GM19351 (cell line): ENCODE data around the gene AP1M2.
"Not testable (repeated sequence)": the region's sequence is repeated elsewhere in the genome, so short reads cannot be mapped to it uniquely, and the experiment has no call there.

Source experiments
- ATAC-seq: cut with Tn5 transposase; IDR thresholded peaks from one replicate; pipeline ENCODE4 v1.9.1; 2021; ENCODE audit warnings: mild to moderate bottlenecking, moderate library complexity; ENCODE audit not compliant: unreplicated experiment

The AP1M2 gene

DNA sequence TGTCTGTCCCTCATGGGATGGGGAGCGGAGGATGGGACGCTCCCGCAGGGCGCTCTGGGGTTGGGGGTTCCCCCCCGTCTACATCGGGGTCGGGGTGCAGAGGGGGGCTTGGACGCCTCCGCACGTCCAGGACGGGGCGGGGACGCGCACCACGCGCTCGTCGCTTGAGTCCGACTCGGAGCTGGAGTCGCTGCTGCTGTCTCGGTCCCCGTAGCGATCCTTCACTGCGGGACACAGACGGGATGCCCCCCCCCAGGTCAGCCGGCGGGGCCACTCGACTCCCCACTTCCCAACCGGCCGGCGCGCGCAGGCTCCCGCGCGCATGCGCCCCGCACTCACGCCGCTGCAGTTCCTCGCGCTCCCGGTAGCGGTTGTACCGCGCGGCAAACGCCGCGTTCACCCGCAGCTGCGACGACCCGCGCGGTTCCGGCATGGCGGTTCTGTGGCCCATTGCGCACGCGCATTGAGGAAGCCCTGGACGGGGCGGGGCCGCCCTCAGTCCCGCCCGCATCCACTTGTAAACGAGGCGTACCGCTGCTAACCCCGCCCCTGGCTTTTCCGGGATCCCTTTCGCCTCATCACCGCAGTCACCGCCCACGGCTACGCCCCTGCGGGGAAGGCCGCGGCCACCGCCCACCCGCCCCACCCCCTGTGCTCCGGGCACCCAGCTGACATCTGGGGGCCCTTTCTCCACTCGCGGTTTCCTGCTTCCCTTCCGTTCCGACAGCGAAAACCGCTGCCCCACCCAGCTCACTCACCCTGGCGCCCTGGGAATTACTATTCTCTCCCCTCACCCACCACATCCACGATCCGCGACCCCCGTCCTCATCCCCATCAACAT, 21.3 kb downstream of the AP1M2 start, which contains the start of gene KRI1:
Gene KRI1, minus strand, starts transcription at position 444 of the 841 bp plus-strand sequence. Its CDS starts 11 bp downstream, at position 433.
- ATAC-seq = peak; percentile 35

DNA sequence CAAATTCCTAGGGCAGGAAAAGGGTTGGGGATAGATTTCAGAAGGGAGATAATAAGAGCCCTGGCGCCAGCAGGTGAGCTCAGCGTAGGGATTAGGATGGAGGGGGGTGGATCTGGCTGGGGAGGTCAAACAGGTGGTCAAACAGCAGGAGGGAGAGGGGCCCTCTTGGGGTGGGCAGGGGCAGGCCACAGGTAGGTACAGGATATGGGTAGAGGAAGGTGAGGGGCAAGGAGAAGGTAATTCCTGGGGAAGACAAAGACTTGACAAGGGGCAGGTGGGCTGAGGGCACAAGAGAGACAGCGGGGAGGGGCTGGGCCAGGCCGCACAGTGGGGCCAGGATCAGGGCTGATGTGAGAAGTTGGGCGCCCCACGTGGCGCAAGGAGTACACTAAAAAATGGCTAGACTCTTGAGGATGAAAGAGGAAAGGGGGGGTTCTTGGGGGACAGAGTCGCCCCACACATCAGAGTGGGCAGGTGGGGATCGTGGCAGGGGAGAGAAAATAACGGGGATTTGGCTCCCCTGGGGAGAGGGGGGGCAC, 22.0 kb downstream of the AP1M2 start:
- ATAC-seq = no peak

DNA sequence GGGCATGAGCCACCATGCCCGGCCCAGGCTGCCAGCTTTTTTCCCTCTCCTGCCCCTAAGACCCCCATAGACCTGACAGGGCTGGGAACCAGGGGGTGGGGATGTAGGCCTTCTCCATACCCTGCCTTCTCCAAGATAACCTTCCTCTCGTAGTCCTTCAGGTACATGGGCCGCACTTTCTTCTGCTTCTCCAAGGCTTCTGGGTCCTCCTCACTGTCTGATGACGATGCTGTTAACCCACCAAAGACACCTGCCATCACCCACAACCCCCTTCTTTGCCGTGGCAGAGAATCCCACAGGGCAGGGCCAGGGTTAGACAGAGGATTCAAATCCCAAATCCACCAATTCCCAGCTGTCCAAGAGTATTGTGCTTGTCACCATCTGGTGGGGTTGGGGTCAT, 24.5 kb downstream of the AP1M2 start:
- ATAC-seq = no peak

DNA sequence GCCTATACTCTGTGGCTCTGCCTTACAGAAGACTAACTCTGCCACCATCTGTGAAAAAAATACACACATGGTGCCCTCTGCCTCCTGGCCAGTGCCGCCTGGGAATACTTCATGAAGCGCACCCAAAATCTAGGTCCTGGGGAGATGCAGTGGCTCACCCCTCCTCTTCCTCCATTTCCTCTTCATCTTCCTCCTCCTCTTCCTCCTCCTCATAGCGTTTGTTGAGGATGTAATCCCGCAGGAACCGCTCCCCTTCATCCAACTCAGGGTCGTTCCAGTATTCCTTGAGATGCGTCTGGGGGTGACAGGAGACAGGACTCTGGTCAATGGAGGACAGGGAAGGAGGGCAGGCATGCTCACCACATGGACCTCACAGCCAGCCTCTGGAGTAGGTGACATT, 27.0 kb downstream of the AP1M2 start:
- ATAC-seq = no peak

DNA sequence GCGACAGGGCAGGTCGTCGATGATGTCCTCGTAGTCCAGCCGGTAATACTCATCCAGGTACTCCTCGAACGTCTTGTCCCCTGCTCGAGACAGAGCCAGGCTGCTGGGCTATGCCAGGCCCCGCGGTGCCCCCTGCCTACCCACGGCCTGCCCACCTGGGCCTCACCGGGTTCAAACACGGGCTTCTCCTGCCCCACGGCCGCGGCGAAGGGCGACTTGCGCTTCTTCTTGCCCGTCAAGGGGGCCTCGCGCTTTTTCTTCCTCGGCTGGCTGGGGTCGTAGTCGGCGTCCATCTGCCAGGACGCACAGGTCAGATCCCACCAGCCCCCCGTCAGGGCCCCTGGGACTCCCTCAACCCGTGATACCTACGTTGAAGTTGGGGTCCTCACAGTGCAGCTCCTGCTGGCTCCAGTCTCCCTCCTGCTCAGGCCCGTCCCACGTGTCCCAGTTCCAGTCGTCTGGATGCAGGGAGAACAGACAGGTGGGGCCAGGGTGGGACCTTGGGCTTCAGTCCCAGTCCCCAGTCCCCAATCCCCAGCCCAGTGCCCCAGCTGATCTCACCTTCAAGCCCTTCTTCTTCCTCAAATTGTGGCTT, 29.4 kb downstream of the AP1M2 start:
- ATAC-seq = no peak

DNA sequence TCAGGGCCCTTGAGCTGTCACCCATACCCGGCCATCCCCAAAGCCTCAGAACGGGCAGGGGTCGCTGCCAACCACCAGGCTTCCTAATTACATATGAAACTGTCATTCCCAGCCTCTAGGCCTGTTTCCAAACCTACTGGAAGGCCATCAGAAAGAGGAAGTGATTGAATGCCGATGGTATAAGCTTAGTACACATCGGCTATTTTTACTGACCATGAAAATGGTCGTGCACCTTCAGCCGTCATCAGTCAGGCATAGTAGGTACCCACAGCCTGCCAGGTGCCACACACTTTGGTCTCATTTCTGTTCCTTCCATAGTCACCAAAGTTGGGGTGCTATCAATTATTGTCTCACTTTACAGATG, 31.5 kb downstream of the AP1M2 start:
- no peak for ATAC-seq

DNA sequence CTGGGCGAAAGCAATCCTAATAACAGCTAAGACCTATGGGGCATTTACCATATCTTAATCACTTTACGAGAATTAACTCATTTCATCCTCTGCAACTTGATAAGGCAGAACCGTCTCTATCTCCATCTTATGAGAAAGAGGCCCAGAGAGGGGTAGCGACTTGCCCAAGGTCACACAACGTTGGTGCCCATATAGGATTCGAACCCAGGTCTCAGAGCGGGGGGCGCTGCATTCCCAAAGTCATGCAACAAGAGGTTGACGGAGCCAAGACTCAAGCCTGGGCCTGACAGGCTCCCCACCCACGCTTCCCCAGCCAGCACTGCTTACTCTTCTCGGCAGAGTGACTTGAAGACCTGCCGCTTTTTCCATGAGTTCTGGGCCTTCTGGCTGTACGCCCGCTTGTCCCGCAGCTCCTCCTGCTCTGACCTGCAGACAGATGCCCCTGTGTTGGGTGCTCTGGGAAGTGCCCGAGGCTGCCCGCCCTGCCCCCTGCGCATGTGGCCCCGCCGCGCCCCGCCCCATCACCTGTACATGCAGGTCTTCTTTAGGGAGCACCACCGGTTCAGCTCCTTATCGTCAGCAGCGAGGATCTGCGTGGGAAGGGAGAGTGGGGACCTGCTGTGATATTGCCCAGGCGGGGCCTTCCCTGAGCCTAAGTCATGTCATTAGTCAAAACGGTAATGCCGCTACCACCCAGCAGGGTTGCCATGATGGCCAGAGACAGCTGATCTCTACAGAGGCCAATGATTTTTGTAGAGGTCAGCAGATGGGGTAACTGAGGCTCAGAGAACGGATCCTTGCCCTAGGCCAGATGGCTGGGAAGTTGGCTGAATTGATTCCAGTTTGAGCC, 32.1 kb downstream of the AP1M2 start:
- ATAC-seq = no peak

DNA sequence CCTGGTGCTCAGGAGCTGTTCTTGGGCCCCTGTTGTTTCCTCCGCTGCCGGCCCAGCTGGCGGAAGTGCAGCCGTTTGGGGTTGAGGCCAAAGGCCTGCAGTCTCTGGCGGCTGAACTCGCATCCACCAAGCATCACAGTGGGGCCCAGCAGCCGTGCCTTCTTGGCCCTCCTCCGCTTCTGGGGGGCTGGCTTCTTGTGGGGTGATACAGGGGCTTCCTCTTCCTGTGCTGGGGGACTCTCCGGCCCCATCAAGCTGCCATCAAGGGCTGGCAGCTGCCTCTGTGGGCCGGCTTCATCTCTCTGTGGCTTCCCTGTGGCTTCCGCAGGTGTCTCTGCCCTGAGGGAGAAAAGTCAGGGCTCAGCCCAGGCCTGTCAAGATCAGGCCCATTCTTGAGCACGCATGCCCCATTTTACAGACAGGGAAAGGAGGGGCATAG, 33.1 kb downstream of the AP1M2 start:
- no peak for ATAC-seq

DNA sequence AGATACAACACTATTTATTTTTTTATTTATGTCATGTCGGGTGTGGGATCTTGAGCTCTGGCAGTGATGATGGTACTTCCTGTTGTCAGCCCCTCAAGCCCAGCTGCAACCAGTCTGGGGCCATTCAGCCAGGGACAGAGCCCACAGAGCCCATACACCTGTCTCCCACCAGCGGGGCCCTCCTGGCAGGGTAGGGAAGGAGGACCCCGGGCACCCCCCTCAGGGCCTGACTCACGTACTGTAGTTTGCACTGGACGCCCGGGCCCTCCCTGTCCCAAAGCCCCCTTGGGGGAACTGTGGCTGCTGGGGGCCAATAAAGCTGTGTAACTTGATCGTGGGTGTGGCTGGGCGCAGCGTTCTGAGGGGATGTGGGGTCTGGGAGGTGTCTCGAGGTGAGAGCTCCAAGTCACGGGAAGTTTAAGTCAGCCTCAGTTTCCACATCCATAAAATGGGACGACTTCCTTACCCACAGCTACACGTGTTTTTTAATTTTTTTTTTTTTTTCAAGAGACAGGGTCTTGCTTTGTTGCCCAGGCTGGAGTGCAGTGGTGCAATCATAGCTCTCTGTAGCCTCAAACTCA, 33.9 kb downstream of the AP1M2 start:
- ATAC-seq = no peak

DNA sequence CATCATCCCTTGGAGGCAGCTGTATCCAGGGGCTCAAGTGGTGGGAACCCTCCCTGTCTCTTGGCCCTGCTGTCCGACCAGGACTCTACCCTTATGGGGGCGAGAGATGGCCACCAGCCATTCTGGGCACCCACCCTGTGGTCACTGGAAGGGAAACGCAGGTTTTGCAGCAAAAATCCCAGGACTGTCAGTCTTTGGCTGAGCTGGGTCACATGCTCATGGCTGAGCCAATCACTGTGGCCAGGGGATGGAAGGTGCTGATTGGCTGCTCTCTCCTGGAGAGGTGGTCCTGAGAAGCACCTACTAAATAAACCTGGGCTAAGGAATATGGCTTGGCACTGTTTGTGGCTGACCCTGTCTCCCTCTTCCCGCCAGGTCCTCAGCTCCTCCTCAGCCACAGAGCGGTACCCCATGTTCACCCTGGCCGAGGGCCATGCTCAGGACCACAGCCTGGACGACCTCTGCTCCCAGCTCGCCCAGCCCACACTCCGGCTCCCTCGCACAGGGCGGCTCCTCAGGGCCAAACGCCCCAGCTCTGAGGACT, 34.5 kb downstream of the AP1M2 start:
- no peak for ATAC-seq

DNA sequence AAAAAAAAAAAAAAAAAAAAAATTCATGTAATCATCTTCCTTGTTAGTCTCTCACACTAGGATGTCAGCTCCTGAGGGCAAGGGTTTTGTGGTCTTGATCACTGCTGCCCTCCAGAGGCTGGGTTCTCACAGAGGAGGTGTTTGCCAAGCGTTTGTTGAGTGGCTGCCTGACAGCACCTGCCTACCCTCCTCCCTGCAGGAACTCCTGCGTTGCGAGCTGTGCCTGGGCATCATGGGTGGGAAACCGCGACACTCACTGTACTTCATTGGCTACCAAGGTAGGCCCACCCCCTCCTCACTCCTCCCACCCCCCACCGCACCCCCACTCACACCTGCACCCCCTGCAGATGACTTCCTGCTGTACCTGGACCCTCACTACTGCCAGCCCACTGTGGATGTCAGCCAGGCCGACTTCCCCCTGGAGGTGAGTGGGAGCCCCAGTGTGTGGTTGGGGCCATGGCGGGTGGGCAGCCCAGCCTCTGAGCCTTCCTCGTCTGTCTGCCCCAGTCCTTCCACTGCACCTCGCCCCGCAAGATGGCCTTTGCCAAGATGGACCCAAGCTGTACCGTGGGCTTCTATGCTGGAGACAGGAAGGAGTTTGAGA, 35.3 kb downstream of the AP1M2 start:
- ATAC-seq = no peak

DNA sequence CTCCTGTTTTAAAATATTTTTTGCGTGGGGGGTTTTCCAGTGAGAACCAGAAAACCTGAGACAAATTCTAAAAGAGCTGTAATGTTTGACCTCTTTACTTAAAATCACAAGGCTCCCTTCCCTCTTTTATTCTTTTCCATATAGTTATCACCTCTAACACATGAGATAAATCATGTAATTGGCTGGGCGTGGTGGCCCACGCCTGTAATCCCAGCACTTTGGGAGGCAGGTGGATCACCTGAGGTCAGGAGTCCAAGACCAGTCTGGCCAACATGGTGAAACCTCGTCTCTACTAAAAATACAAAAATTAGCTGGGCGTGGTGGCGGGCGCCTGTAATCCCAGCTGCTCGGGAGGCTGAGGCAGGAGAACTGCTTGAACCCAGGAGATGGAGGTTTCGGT, 36.1 kb downstream of the AP1M2 start:
- not testable (repeated sequence) for ATAC-seq

DNA sequence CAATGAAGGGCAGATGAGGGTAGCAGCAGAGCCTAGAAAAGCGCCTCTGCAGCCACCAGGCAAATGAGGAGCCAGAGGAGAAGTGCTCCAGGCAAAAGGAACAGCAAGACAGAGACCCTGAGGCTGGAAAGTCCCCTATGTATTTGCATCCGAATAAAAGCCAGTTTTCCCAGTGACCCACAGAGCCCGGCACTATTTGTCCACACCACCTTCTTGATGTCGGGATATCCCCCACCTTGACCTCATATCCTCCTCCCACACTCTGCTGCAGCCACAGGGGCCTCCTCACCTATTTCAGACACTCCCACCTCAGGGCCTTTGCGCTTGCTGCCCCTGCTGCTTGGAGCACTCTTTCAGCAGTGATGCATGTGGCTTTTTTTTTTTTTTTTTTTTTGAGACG, 36.8 kb downstream of the AP1M2 start:
- no peak for ATAC-seq

DNA sequence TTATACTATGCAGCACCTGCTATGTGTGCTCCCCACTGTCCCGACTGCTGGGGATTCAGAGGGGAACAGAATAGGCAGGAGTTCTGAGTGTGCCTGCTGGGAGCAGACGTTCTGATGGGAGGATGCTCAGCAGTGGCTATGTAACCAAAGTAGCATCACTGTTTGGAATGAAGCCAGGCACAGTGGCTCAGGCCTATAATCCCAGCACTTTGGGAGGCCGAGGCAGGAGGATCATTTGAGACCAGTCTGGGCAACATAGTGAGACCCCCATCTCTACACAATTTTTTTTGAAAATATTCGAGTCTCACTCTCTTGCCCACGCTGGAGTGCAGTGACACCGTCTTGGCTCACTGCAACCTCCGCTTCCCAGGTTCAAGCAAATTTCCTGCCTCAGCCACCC, 37.4 kb downstream of the AP1M2 start:
- ATAC-seq = no peak

DNA sequence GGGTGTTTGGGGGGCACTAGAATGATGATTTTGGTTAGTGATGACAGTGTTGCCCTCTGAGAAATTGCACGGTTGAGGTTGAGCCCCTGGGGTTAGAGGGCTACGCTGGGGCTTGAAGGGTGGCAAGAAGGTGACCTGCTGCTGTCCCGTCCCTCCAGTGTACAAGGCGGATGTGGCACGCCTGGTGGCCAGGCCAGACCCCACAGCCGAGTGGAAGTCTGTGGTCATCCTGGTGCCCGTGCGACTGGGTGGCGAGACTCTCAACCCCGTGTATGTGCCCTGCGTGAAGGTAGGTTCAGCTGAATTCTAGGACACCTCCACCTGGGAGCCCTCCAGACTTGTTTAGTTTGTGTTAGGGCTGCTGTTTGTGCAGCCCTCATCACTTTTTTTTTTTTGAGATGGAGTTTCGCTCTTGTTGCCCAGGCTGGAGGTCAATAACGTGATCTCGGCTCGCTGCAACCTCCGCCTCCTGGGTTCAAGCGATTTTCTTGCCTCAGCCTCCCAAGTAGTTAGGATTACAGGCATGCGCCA, 38.3 kb downstream of the AP1M2 start:
- ATAC-seq = no peak

DNA sequence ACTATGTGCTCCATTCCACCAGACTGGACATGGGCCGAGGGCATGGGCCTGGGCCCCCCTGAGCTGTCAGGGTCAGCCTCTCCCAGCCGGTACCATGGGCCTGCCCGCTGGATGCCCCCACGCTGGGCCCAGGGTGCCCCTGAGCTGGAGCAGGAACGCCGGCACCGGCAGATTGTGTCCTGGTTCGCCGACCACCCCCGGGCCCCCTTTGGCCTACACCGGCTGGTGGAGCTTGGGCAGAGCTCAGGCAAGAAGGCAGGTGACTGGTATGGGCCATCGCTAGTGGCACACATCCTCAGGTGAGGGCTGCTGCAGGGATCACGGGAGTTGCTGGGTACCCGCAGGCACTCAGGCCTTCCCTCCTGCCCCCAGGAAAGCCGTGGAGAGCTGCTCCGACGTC, 40.3 kb downstream of the AP1M2 start:
- no peak for ATAC-seq

DNA sequence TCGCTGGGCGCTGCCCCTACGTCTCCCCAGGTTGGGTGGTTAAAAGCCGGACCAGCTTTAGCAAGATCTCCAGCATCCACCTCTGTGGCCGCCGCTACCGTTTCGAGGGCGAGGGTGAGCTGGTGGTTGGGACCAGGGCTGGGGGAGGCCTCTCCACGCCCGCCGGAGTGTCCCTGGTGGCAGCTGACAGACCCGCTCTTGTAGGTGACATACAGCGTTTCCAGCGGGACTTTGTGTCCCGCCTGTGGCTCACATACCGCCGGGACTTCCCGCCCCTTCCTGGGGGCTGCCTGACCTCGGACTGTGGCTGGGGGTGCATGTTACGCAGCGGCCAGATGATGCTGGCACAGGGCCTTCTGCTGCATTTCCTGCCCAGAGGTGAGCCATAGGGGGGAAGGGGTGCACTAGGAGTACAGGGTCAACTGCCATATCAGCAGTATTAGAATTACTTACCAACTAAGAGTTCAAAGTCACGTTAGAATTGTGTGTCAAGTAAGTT, 42.3 kb downstream of the AP1M2 start:
- no peak for ATAC-seq

DNA sequence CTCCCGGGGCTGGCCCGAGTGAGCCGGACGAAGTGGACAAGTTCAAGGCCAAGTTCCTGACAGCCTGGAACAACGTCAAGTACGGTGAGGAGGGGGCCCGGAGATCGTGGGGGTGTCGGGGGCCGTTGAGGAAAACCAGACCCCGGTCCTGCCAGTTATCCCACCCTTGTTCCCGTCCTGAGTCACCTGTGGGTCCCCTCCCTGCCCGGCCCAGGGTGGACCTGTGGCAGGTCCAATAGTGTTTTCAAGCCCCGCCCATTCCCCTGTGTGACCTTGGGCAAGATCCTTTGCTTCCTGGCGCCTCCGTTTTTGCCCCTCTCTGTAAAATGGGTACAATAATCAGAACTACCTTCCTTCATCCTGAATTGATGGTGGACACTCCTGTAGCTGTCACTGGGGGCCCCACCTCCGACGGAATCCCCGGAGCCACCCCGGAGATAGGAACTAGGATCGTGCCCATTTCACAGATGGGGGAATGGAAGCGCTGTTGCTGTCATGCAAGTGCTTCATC, 42.8 kb downstream of the AP1M2 start:
- ATAC-seq = no peak

DNA sequence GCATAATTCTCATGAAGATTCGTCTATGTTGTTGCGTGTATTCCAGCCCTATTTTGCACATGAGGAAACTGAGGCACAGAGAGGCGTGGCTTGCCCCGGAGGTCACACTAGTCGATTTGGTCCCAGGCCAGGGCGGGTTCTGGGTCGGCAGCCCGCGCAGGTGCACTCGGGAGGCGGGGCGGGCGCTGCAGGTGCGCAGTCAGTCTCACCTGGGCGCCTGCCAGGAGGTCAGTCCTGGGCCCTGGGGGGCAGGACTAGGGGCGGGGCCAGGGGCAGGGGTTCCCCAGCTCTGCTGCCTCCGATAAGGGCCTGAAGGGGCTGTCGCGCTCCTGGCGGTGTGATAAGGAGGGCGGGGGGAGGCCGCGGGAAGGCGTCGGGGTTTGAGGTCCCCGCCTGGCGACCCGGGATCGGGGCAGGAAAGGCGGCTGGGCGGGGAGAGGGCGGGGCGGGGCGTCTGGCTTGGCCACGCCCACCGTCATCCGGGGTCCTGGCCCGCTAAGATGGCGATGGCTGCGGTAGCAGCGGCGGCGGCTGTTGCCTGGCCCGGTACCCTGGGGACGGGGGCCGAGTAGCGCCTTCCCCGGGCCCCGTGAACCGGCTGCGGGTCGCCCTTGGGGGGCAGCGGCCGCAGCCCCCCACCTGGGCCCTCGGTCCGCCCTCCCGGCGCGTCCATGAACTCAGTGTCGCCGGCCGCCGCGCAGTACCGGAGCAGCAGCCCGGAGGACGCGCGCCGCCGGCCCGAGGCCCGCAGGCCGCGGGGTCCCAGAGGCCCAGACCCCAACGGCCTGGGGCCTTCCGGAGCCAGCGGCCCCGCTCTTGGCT, 43.5 kb downstream of the AP1M2 start, which contains the start of gene ATG4D:
Gene ATG4D, plus strand, starts transcription at position 485 of the 822 bp plus-strand sequence. Its CDS starts 187 bp downstream, at position 672.
- ATAC-seq = peak; percentile 63
